HEK293 (cell line): Measurements from ENCODE around the gene MYH14.
"Not testable (repeated sequence)": the region's sequence is repeated elsewhere in the genome, so short reads cannot be mapped to it uniquely, and the experiment has no call there.

Experiments used
- CTCF ChIA-PET: fragments of 350-600 bp; formaldehyde crosslinking; extraction: SDS; loops from one replicate; lab custom pipeline; 2021; ENCODE audit warnings: antibody characterized with exemption; lab: Yijun Ruan, JAX
- POLR2A ChIA-PET: fragments of 300-600 bp; formaldehyde crosslinking; extraction: SDS; loops from one replicate; lab custom pipeline; 2020; ENCODE audit warnings: antibody characterized with exemption, inconsistent platforms; lab: Yijun Ruan, JAX
- H3K27ac ChIP-seq: fragments of 200-500 bp; sonication (Bioruptor generic); 2 replicates; pipeline ENCODE4 v1.5.1; 2014; ENCODE audit warnings: low read depth, low read length, control low read depth, inconsistent platforms; ENCODE audit errors: extremely low read depth
- H3K36me3 ChIP-seq, 2 experiments: fragments of 200-500 bp in 1 of 2; sonication (Bioruptor generic) in 1 of 2; 1 replicate in 1 of 2; 2 replicates in 1 of 2; pipeline ENCODE4 v1.5.1; 2014 to 2017; ENCODE audit warnings: inconsistent platforms in 2 of 2, low read length in 2 of 2; ENCODE audit not compliant: control insufficient read depth in 2 of 2, insufficient read depth in 1 of 2
- H3K4me1 ChIP-seq: fragments of 200-500 bp; sonication (Bioruptor generic); 2 replicates; pipeline ENCODE4 v1.5.1; 2014; ENCODE audit warnings: mild to moderate bottlenecking, low read length, inconsistent platforms; ENCODE audit not compliant: control insufficient read depth, insufficient read depth
- H3K4me3 ChIP-seq: 2 replicates; pipeline ENCODE4 v1.5.1; 2011; ENCODE audit warnings: low read depth, mild to moderate bottlenecking, control low read depth, low read length, moderate library complexity
- H3K9me3 ChIP-seq: fragments of 200-500 bp; sonication (Bioruptor generic); 2 replicates; pipeline ENCODE4 v1.5.1; 2014; ENCODE audit warnings: low read depth, low read length, inconsistent platforms; ENCODE audit not compliant: control insufficient read depth, insufficient read depth
- PRDM1 ChIP-seq: fragments of 450-650 bp; formaldehyde crosslinking; IDR thresholded peaks from 2 replicates; pipeline ENCODE4; 2016; ENCODE audit warnings: missing biosample characterization, missing genetic modification characterization
- REPIN1 ChIP-seq: fragments of 450-650 bp; formaldehyde crosslinking; IDR thresholded peaks from 2 replicates; pipeline ENCODE4 v1.5.1; 2017; ENCODE audit warnings: missing biosample characterization, missing genetic modification characterization, low read depth
- ZBTB48 ChIP-seq: fragments of 450-650 bp; formaldehyde crosslinking; IDR thresholded peaks from 2 replicates; pipeline ENCODE4 v1.5.1; 2016; ENCODE audit warnings: missing biosample characterization, missing genetic modification characterization
- ZNF175 ChIP-seq: fragments of 450-650 bp; formaldehyde crosslinking; IDR thresholded peaks from 2 replicates; pipeline ENCODE4 v1.5.1; 2016; ENCODE audit warnings: missing biosample characterization, missing genetic modification characterization
- ZNF221 ChIP-seq: fragments of 450-650 bp; formaldehyde crosslinking; IDR thresholded peaks from 2 replicates; pipeline ENCODE4 v1.5.1; 2017; ENCODE audit warnings: missing biosample characterization, missing genetic modification characterization, borderline replicate concordance
- ZNF23 ChIP-seq: fragments of 450-650 bp; formaldehyde crosslinking; IDR thresholded peaks from 2 replicates; pipeline ENCODE4 v1.5.1; 2016; ENCODE audit warnings: missing biosample characterization, missing genetic modification characterization, borderline replicate concordance
- ZNF274 ChIP-seq, 2 experiments: fragments of 200-500 bp in 1 of 2; fragments of 450-650 bp in 1 of 2; sonication (Bioruptor generic) in 1 of 2; formaldehyde crosslinking in 1 of 2; IDR thresholded peaks; 2 replicates each; pipeline versions ENCODE4 v1.5.1 to v1.6.1; 2014 to 2016; ENCODE audit warnings: borderline replicate concordance in 1 of 2, inconsistent platforms in 1 of 2, low read length in 1 of 2, missing biosample characterization in 1 of 2, missing genetic modification characterization in 1 of 2
- ZNF585B ChIP-seq: fragments of 450-650 bp; formaldehyde crosslinking; IDR thresholded peaks from 2 replicates; pipeline ENCODE4 v1.5.1; 2016; ENCODE audit warnings: missing biosample characterization, missing genetic modification characterization
- ZNF677 ChIP-seq: fragments of 450-650 bp; IDR thresholded peaks from 2 replicates; pipeline ENCODE4 v1.5.0; 2018; ENCODE audit warnings: missing biosample characterization, mild to moderate bottlenecking, missing genetic modification characterization, moderate library complexity
- ZNF830 ChIP-seq: fragments of 450-650 bp; IDR thresholded peaks from 2 replicates; pipeline ENCODE4 v1.5.0; 2018; ENCODE audit warnings: missing biosample characterization, missing genetic modification characterization, low read depth, mild to moderate bottlenecking, moderate library complexity
- ZNF837 ChIP-seq: fragments of 450-650 bp; formaldehyde crosslinking; IDR thresholded peaks from 2 replicates; pipeline ENCODE4 v1.5.1; 2016; ENCODE audit warnings: missing biosample characterization, missing genetic modification characterization

MYH14 gene

DNA sequence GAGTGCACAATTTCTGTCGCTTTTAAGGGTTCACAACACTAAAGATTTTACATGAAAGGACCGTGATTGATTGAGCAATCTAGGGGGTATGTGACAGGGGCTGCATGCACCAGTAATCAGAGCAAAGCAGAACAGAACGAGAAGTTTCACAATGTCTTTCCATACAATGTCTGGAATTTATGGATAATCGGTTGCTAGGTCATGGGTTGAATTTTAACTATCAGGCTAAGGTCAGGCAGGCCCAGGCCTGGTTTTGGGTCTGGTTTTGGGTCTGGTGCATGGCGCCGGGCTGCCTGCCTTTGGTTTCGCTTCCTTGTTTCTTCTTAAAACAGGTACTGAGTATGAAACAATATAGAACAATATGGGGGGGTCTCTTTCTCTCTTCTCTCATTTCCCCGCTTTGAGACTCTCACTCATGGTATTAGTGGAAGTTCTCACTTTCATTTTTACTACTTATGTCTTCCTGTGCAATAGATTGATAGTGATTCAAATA lies 143.7 kb downstream of the MYH14 start:
- H3K36me3 ChIP-seq, POLR2A ChIA-PET, H3K9me3 ChIP-seq, H3K27ac ChIP-seq, H3K4me1 ChIP-seq, H3K4me3 ChIP-seq: not testable (repeated sequence)
- CTCF ChIA-PET, result interaction anchor here (0.6 to 1.6 kb wide), 3 partner anchors 10 to 200 kb away, joined by 3 to 7 read pairs (median 3); partner anchors contain the start of gene MYH14
- TF ChIP-seq PRDM1 (tag by site-specific recombination), result 0 out of 2 replicates have a peak, but pooled peaks have one; percentile 11
- TF ChIP-seq, all 188 proteins: peak for 1; not testable (repeated sequence) for 187

DNA sequence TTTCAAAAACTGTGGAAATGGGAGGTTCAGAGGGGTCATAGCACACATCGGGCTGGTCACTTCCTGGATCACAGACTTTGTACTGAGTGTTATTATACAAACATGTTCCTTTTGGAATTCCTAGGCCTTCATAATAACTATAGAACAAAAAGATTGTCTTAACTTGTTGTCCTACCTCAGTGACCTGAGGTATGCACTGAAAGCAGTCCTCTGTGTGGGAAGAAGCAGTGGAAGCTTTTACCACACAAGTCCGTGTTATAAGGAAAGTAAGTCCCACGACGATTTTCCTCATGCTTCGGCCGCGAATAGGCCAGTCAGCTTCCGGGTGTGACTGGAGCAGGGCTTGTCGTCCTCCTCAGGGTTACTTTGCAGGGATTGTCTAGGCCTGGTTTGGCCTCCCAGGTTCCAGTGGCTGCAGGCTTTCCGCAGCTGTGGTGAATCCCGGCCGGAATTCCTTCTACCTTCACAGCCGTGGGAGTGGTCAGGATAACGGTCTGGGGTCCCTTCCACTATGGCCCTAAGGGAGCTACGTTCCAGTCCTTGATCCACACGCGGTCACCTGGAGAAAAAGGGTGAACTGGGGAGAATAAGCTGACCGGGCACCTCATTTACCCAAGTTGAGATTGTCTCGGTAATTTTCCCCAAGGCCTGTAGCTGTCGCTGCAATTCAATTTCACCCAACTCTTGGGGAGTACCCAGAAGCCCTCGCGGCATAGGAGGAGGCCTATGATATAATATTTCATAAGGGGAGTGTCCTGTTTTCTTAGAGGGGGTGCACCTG lies 146.0 kb downstream of the MYH14 start:
- Histone ChIP-seq H3K27ac (no peak overlapping the region), H3K4me1 (no peaks in the 10 kb centered on the region), H3K4me3 (no peak overlapping the region), H3K9me3 (no peaks in the 10 kb centered on the region), H3K36me3 (no peaks in the 10 kb centered on the region)
- CTCF ChIA-PET, result interaction anchor here (0.7 to 1.2 kb wide), 3 partner anchors 8 to 202 kb away, joined by 3 to 7 read pairs (median 4); no protein-coding TSS in a partner anchor
- no peak for TF ChIP-seq ZBTB48 (tag by site-specific recombination)
- TF ChIP-seq ZNF274 (IDR thresholded peaks at IDR 0.05; ENCODE audit: low read length), result no peak
- no peak for TF ChIP-seq ZNF274 (tag by site-specific recombination; IDR thresholded peaks at IDR 0.05; ENCODE audit: borderline replicate concordance)
- POLR2A ChIA-PET, result interaction anchor here (0.6 kb wide), 1 partner anchor 87 kb away, joined by 3 read pairs; no protein-coding TSS in a partner anchor

DNA sequence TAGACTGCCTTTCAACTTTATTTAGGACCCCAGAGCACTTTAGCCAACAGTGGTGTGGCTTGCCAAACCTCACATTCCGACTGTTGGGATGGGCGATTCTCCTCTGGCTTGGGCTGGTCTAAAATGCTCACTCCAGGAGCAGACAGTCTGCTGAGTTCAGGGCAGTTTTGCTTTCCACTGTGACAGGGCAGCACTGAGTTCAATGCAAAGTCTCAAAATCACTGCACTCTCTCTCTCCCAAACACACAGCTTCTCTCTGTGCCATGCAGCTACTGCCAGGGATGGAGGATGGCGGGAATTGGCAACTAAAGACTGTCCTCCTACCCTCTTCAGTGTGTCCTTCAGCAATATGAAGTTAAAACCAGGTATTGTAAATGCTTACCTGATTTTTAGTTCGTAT lies 148.8 kb downstream of the MYH14 start:
- no peaks in the 10 kb centered on the region for H3K9me3 ChIP-seq
- H3K4me3 ChIP-seq, result no peak overlapping the region
- H3K4me1 ChIP-seq, result no peaks in the 10 kb centered on the region
- ChIA-PET POLR2A (no interaction called here), CTCF (interaction anchor here (0.6 to 1.2 kb wide), 5 partner anchors 11 to 451 kb away, joined by 3 to 7 read pairs (median 4); no protein-coding TSS in a partner anchor)
- no peak for TF ChIP-seq ZNF830 (tag by site-specific recombination)
- no peak for TF ChIP-seq ZNF677 (tag by site-specific recombination)
- no peak for TF ChIP-seq ZNF585B
- no peak for TF ChIP-seq ZNF221 (tag by site-specific recombination)
- TF ChIP-seq ZNF23 (tag by site-specific recombination), result no peak
- TF ChIP-seq ZNF274 (IDR thresholded peaks at IDR 0.05; ENCODE audit: low read length), result no peak
- TF ChIP-seq ZNF274 (tag by site-specific recombination; IDR thresholded peaks at IDR 0.05; ENCODE audit: borderline replicate concordance), result no peak
- TF ChIP-seq ZNF837 (tag by site-specific recombination), result no peak
- no peaks in the 10 kb centered on the region for H3K36me3 ChIP-seq
- no peak overlapping the region for H3K27ac ChIP-seq

DNA sequence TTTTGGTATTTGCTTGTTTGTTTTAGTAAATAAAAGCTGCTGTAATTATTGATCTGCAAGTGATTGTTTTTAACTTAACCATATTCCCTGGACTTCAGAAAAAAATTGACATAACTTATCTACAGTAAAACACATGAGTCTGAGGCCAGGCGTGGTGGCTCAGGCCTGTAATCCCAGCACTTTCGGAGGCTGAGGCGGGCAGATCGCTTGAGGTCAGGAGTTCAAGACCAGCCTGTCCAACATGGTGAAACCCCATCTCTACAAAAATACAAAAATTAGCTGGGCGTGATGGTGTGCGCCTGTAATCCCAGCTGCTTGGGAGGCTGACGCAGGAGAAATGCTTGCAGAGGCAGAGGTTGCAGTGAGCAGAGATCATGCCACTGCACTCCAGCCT lies 150.1 kb downstream of the MYH14 start:
- not testable (repeated sequence) for H3K4me3 ChIP-seq, H3K9me3 ChIP-seq, H3K36me3 ChIP-seq, H3K4me1 ChIP-seq, H3K27ac ChIP-seq
- POLR2A ChIA-PET, result interaction anchor here (0.6 kb wide), 1 partner anchor 306 kb away, joined by 3 read pairs; no protein-coding TSS in a partner anchor
- CTCF ChIA-PET, result interaction anchor here (1.1 to 1.2 kb wide), 4 partner anchors 10 to 206 kb away, joined by 3 to 4 read pairs (median 3); no protein-coding TSS in a partner anchor

DNA sequence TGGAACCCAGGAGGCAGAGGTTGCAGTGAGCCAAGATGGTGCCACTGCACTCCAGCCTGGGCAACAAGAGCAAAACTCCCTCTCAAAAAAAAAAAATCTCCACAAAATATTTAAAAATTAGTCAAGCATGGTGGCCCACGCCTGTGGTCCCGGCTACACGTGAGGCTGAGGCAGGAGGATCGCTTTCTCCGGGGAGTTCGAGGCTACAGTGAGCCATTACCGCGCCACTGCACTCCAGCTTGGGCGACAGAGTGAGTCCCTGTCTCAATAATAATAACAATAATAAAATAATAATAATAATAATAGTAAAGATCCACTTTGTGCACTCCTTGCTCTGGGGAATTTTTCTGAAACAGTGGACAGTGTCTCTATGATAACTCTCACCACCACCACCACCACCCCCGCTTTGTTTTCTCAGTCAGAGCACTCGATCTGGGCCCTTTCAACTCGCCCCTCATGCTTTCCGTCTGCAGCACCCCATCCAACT lies 153.3 kb downstream of the MYH14 start:
- Histone ChIP-seq H3K4me3 (no peak overlapping the region), H3K27ac (no peak overlapping the region), H3K4me1 (no peaks in the 10 kb centered on the region), H3K9me3 (no peaks in the 10 kb centered on the region), H3K36me3 (peaks cover 0 to 5% of the 10 kb centered on the region in 2 experiments; a peak in 1 of 3 replicates)
- no peak for TF ChIP-seq ZNF175 (tag by site-specific recombination)
- peak; percentile 95 for TF ChIP-seq REPIN1 (tag by site-specific recombination)
- ChIA-PET CTCF (interaction anchor here (0.6 to 2.4 kb wide), 45 partner anchors 10 to 1540 kb away, joined by 3 to 40 read pairs (median 4); no protein-coding TSS in a partner anchor), POLR2A (interaction anchor here (1.1 to 1.4 kb wide), 4 partner anchors 12 to 103 kb away, joined by 3 to 7 read pairs (median 5); partner anchors contain the start of gene NR1H2)
